Measurements from ENCODE around the gene RNF144A.

RNF144A gene

DNA sequence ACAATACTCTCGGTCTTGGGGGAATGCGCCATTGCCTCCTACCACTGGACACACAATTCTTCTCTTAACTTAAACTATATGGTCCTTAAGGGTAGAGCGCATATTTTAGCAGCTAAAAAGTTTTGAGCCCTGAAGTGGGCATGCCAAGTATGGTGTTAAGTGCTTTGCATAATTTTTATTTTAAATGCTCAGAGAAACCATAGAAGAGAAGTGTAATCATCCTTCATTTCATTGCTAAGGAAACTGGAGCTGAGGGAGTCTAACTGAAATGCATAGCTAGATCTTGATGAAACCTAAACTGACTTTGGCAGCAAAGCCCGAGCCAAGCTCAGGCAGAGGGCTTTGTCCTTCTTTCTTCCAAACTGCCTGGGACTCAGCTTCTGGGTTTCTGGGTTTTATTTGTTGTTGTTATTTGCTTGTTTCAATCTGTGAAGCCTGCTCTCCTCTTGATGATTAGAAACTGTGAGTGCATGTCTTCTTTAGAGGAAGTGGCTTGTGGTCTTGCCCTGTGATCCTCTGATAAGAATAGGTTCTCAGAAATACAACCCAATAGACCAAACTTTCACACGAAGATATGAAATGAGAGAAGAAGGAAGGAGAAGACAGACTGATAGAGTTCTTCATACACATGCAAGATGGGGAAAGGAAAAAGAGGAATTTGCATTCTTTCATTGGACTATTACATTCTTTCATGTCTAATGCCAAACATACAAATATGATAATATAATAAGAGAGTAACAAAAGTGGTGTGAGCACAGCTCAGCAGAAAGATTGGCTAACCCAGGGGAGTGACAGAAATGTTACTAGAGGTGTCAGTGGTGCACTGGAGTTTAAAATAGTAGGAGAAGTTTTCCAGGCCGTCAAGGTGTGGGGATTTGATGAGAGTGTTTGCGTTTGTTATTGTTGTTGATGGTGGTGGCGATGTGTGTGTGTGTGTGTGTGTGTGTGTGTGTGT is 7.5 kb upstream of the RNF144A start:
- peak; percentile 97 for DNase-seq

DNA sequence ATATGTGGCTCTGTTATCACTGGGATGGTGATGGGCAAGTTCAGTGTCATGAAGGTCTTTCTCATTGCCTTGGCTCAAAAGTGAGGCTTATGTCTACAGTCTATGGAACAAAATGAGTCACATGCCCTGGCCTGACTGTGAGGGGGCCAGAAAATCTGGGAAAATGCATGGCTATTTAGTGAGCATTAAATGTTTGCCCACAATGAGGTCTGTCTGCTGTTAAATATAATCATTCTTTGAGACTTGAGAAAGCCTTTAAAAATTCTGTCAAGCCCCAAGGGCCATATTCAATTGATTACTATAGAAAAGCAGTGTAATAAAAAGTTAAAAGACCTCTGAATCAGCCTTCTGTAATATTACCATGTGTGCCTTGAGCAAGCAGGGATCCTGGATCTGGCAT is 5.5 kb upstream of the RNF144A start:
- no peak for DNase-seq

DNA sequence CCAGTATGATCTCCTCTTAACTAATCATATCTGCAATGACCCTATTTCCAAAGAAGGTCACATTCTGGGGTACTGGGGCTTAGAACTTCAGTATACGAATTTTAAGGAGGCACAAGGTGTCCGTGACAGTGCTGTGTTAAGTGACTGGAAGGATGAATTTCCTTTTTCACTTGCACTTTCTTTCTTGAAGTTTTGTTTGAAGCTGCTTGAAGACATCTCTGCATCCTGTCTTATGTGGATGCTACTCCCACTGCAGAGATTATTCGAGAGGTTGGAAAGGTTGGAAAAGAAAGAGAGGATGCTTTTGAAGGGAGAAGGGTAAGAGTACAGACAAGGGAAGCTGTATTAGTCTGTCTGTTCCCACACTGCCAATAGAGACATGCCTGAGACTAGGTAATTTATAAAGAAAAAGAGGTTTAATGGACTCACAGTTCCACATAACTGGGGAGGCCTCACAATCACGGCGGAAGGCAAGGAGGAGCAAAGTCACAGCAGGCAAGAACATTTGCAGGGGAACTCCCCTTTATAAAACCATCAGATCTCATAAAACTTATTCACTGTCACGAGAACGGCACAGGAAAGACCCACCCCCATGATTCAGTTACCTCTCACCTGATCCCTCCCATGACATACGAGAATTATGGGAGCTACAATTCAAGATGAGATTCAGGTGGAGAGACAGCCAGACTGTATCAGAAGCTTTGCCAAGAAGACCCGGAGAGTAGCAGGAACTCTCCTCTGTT is 3.6 kb upstream of the RNF144A start:
- DNase-seq = no peak

DNA sequence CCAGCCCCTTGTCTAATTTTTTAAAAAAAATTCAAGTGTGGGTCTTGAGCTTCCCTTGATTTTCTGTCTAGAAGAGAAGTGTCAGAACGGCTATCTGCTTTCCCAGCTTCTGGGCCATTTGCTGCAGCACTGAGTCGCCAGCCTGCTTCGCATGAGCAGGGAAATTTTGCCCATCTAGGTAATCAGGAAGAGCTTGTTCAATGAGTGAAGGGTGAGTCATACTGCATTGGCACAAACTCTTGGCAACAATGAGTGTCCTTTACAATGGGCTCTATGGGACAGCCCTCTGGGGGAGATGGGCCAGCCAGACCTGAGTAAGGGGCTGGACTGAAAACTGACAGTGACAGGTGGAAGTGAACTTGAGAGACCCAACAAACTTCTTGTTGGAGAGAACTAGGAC is 2.4 kb upstream of the RNF144A start:
- DNase-seq = peak; percentile 57

DNA sequence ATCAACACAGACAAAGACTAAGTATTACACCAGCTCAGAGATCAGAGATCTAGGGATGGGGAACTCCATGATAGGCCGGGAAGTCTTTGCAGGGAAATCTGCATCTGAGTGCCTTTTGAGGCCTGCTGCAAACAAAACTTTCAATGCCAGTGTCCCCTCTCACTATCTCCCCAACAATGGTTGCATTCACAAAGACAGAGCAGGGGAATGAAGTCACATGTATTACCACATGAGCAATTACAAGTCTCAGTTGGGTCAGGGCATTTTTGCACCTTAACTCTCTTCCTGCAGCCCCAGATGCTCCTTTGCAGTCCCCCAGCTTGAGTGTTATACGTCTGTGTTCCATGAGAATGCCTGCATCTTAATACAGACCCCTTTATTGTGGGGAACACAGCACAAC is 1.8 kb upstream of the RNF144A start:
- DNase-seq = no peak

DNA sequence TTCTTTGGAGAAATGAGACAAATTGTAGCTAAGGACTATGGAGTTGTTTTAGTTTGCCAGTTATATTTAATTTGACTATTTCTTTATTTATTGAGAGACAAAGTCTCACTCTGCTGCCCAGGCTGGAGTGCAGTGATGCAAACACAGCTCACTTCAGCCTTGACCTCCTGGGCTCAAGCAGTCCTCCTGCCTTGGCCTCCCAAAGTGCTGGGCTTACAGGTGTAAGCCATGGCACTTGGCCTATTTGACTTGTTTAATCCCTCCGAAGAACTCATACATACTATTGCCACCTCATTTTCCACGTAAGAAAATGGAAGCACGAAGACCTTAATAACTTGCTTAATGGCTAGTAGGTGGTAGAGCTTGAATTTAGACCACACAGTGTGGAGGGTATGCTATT is 988 bp upstream of the RNF144A start:
- no peak for DNase-seq

DNA sequence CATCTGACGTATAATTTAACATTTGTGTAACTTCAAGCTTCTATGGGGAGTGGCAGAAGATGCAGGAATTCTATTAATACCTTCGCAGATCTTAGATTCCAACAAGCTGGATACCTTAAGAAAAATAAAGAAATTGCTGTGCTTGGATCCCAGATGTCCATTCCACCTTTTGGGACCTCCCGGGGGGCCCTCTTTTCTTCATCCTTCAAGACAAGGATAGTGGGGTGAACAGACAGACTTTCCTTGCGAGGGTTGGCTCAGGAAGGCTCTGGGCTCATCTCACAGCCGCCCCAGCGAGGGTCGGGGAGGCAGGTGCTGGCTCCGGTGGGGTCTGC is 509 bp upstream of the RNF144A start:
- DNase-seq = no peak

DNA sequence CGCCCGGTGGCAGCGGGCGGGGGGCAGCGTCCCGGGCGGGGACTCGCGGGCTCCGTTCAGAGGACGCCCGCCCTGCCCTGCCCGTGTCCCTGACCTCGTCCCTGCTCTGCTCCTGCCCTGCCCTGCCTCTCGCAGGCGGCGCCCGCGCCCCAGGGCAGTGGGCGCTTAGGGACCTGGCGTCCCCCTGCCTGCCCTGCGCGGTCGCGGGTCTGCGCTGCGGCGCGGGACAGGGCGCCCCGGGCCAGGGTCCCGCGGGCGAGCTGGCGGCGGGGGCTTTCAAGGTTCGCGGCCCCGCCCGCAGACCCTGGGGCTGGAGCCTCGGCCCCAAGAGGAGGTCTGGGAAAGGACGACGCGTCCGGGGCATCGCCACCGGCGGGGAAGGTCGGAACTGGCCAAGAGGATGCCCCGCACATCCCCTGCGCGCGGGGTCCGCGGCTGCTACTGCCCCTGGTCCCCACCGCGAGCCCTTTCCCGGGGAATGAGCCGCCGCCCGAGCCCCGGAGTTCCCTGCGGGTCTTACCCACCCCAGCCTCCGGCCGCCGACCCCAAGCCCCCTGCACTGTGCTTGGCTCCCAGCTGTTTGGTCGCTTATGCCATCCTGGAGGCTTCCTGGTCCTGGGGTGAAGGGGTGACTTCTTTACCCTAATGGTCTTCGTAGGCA is 679 bp downstream of the RNF144A start:
- no peak for DNase-seq

DNA sequence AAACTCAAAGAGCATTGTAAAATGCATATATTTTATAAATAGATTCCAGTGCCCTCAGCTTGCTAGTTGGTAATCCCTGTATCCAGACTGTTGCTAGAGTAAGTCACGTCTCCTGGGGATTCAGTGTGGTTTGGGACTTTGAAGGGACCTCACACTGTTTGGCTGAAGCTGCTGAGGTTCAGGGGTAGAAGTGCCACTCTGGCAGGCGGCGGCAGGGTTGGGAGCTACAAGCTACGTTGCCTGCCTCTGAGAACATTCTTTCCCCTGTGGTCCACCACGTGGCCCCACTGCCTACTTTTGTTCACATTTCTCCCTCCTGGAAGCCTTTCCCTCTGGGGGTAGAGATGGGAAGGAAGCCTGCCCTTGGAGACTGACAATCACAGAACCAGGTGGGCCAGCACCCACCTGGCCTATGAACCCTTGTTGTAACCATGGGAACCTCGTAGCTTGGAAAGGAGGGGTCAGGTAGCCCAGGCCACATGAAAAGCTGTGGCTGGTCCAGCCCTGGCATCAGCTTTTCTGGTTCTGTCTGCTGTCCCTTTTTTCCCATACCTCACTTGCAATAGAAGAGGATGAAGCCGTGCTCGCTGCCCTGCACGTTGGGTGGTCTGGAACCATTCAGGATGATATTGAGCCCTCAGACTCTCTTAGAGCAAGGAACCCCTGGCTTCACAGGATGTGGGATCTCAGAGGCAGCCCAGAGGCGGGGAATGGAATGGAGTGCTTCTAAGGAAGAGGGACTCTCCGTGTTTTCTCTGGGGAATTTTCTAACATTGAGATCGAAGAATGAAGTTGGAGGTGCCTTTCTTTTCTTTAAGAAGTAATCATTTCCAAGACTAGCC is 2.9 kb downstream of the RNF144A start:
- no peak for DNase-seq

DNA sequence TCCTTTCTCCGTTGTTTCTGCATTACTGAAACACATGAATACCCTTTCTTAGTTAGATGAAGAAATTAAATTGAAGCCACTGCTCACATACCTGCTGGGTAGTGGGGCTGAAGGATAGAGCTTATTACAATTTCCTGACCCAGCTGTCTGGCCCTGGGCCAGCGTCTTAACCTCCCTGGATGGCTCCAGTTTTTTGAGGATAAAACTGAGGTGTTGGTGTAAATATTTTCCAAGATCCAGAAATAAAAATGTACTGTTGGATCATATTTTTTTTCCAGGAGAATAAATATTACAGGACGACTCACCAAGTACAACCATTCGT is 3.5 kb downstream of the RNF144A start:
- no peak for DNase-seq

DNA sequence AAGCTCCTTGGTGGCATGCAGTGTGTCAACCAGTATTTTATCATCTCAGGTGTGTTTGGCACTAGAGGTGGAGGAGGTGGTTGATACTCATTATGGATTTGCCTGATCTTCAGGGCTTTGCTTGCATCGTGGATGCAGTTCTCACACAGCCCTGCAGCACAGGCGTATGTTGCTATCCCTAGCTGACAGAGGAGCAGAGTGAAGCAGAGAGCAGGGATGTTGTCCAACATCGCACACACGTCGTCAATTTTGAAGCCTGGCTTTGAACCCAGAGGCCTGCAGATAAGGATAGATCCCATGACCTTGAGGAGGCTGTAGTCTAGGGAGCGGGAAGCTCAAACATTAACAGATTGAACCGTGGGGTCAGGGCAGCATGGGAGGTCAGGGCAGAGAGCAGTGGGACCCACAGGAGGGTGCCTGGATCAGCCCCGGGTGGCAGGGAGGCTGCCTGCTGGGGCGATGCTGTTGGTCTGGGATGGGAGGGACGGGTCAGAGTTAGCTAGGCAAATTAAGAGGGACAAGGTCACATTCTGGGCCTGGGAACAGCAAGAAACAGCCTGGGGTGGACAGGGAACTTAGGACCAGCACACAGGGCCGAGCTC is 4.2 kb downstream of the RNF144A start:
- DNase-seq = no peak

DNA sequence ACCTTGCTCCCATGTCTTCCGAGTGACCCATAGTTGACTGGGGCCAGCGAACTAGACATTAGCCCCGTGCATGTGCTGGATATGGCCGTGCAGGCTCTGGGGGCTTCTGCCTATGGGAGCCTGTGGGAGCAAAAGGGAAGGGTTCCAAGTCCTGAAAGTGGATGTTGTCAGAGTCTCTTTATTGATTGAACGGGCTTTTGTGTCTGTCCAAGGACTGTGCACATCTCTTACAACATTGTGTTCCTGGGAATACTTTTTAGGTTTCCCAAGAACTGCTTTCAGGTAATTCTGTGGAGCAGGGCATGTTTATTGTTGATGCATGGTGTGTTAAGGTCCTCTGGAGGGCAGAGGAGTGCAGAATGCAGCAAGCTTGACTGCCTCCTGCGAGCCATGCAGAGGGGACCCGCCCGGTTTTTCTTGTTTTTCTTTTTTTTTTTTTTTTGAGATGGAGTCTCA is 5.0 kb downstream of the RNF144A start:
- DNase-seq = peak; percentile 70

DNA sequence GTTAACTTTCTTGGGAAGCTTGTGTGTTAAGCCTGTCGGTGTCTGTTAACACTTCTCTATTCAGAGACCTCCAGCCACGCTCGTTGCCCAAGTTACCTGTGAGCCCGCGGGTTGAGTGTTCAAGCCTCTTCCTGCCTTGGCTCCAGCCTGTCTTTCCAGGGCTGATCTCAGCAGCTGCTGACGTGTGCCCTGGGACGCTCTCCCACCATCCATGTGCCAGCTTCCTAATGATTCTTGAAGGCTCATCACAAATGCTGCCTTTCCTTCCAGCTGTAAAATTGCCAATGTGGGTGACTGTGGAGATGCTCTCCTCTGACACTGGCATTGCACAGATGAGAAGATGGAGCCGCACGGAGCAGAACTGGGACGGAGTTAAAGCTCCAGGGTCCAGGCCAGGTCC is 6.1 kb downstream of the RNF144A start:
- DNase-seq = no peak

DNA sequence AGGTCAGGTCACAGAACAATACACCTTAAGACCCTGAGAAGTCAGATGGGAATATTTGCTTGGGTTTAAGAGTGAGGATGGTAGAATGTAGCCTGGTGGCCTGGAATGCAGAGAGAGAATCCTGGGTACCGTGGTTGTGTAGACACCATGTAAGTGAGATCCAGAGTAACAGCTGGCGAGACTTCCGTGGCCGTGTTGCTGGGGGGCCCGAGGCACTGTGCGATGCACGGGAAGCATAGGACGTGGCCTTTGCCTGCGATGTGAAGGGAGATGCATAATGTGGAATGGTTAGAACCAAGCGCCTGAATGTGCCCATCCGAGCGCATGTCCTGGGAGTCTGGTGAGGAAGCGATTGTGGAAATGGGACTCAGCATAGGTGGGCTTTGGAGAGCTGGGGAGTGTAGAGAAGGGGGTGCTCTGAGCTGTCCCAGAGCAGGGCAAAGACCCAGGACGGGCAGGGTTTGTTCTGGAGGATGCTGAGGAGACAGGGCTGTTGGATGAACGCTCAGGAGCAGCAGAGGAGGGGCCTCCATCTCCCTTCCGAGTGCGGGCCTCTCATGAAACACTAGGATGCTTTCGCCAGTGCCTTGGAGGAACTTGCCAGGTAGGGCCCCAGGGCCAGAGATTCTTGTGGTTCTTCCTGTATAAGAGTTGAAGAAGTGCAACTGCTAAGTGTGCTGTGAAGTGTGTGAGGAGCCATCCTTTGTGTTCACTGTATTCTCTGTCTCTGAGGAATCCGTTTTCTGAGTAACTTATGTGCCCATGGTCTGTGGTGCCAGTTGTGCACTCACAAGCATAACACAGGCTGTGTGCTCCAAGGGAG is 7.1 kb downstream of the RNF144A start:
- DNase-seq = no peak

DNA sequence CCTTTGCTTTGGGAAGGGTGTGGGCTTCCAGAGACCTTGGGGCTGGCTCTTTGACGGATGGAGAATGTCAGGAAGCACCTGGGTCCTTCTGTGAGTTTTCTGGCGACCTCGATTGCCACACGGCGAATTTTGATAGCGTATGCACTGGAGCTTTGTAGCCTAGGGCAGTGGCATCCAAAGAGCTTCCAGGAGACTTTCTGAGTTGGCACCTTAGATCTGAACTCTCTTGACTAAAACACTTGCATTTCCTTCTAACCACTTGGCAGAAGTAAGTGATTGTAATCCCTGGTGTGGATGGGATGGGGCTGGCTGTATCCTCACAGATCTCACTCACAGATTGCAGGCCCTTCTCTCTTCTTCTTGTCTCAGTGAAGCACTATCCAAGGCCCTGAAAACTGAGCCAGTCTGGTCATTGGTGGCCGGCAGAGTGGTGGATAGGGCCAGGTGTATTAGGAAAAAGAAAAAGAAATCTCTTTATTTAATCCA is 7.8 kb downstream of the RNF144A start:
- no peak for DNase-seq

DNA sequence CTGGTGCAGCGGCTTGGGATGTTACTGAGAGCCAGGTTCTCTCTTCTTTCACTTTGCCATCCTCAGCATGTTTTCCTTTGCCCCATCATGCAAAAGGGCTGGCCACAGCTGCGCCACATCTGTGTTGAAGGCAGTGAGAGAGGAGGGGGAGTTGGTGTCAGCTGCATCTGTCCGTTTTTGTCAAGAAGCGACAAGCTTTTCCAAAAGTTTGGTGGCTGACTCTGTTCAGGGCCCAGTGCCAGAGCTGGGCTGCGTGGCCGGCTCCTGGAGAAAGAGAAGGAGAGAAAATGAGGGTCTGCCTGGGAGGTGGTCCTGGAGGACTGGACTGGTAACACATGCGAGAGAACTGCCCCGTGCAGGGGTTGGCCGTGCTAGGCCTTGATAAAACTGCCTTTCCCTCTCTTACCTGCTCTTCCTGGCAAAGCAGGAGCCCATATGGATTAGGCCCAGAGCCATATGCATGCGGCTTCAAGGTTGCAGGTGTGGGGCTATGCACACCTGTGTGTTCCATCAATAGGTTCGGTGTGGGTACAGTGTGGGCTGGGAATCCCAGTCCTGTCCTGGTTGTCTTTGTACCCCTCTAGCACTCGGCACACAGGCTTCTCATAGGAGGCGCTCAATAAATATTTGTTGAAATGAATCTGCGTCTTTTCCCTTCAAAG is 9.0 kb downstream of the RNF144A start:
- DNase-seq = no peak

DNA sequence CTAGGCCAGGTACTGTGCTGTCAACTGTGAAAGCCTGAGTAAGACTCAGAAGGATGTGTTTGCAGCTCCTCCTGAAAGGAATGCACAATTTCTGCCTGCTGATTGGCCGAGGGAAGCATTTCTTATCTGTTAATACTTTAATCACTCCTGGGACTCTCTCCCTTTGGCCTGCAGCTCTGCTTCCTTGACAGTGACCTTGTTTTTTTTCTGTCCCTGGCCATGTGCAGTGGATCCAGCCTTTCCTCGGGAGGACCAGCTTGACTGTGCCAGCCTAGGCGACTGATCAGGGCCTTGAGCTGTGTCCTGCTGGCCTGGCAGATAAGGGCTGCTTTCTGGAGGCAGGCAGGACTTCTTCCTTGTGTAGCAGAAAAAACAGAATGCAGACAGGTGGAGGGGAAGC is 10.0 kb downstream of the RNF144A start:
- peak; percentile 76 for DNase-seq

DNA sequence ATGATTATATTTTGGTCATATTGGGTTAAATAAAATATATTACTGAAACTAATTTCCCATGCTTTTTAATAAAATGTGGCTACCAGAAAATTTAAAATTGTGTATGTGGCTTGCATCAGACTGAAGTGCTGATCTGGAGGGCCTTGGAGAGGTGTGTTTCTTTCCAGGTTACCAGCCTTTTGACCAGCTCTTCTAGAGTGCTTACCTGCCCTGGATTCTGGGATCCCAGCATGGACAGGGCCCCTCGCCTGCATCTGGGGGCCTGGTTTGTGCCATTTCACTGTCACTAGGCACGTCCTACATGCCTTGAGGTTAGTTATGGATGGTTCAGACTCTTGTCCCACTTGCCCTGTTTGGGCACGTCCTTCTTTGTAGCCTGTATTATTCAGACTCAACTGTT is 10.5 kb downstream of the RNF144A start:
- DNase-seq = no peak

DNA sequence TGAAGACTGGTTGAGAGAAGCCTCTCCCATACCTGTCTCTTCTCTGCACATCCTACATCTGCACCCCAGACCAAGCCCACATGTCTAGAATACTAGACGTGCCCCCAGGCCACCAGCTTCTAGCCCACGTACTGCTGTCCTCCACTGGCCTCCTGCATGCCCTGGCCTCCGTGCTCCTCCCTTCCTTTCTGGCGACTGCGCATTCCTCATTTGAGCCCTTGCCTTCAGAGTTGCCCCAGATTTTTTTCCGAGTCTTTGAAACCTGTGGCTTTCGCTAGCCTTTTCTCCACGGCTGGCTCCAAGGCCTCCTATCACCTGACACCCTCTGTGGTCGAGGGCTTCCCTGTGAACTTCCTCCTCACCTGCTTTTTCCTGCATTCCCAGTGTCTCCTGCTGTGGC is 11.2 kb downstream of the RNF144A start:
- DNase-seq = no peak

DNA sequence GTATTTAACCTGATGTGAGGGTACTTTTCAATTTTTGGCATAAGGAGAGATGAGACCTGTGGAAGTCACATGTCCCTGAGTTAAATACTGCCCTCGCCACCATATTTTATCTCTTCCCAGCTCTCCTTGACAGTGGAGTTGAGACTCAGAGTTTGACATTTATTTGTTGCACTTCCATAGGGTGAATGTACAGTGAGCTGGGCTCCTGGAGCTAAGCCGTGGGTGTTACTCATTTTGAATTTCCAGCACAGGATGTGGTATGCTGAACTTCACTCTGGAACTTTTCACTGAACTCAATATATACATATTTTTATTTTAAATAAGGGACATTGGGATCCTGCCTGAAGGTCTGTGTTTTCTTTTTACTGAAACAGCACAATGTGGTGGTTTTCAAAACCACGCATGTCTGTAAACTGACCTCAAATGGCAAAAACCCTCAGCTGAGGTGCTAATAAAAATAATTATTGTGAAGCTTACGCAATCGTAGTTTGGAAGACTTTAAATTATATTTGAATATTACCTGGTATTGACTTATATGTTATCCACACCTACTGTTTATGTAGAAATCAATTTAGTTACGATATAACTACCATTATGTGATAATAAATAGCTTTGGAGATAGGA is 12.1 kb downstream of the RNF144A start:
- no peak for DNase-seq

Measured in hematopoietic multipotent progenitor cell treated with erythropoietin and hydrocortisone succinate and interleukin-3 and kit ligand, for 6 days (in vitro differentiated cells).